Thoracic aorta (tissue), 2 donors: ENCODE results near the gene ASGR2. TPM values are rescaled to one million over a fixed set of nuclear protein-coding genes. Genes with fewer than 3 reads are reported as not detected.
"Not testable (repeated sequence)": the region's sequence is repeated elsewhere in the genome, so short reads cannot be mapped to it uniquely, and the experiment has no call there.

ENCODE experiments used
- ATAC-seq: fragments of 150-250 bp; one replicate; pipeline ENCODE4 v1.8.0; 2017; ENCODE audit warnings: low read depth; ENCODE audit not compliant: insufficient number of reproducible peaks, low FRiP score
- DNase-seq: peaks from one replicate; pipeline ENCODE4 v3.0.0-alpha.2; 2020; ENCODE audit warnings: low spot score
- H3K27ac ChIP-seq, 2 donors: fragments of 200-600 bp; sonication (generic); 1 replicate in 1 of 2; 2 replicates in 1 of 2; pipeline ENCODE4 v1.5.1; 2016; ENCODE audit warnings: mild to moderate bottlenecking in 2 of 2, moderate library complexity in 2 of 2
- H3K27me3 ChIP-seq: fragments of 200-600 bp; sonication (generic); replicated peaks from 2 replicates; pipeline ENCODE4 v1.6.0; 2016; ENCODE audit warnings: mild to moderate bottlenecking; ENCODE audit not compliant: insufficient read depth
- H3K36me3 ChIP-seq: fragments of 200-600 bp; sonication (generic); one replicate; pipeline ENCODE4 v1.5.1; 2016
- H3K4me1 ChIP-seq, 2 donors: fragments of 200-600 bp; sonication (generic); 1 replicate in 1 of 2; 2 replicates in 1 of 2; pipeline versions ENCODE4 v1.5.1 to v1.6.0; 2016; ENCODE audit warnings: low read depth in 2 of 2, mild to moderate bottlenecking in 1 of 2; ENCODE audit not compliant: control insufficient read depth in 1 of 2
- H3K4me3 ChIP-seq: fragments of 200-600 bp; sonication (generic); 2 replicates; pipeline ENCODE4 v1.5.1; 2016; ENCODE audit warnings: mild to moderate bottlenecking
- H3K9me3 ChIP-seq: fragments of 200-600 bp; sonication (generic); 2 replicates; pipeline ENCODE4 v1.5.1; 2016
- CTCF ChIP-seq: fragments of 200-600 bp; sonication (generic); IDR thresholded peaks from one replicate; pipeline ENCODE4 v1.5.1; 2019; ENCODE audit warnings: antibody characterized with exemption
- total RNA-seq, 2 donors: library from RNA; depleted of rRNA; stranded (reverse); fragments of >200 nt; gene quantifications; one replicate each; pipeline versions ENCODE4 v1.1.0 to v1.2.3, GENCODE V29; 2016

ASGR2 gene
- total RNA-seq, 2 donors from 2014 or later: 1.4 to 8.1 TPM

GRCh38 chr17:7123844-7124243 lies 9.2 kb upstream of the ASGR2 start:
- Histone ChIP-seq H3K4me3 (no peak overlapping the region), H3K27me3 (no peaks in the 10 kb centered on the region), H3K36me3 (no peaks in the 10 kb centered on the region), H3K9me3 (no peaks in the 10 kb centered on the region), H3K27ac (no peak overlapping the region), H3K4me1 (no peaks in the 10 kb centered on the region)
- TF ChIP-seq CTCF: no peak
- DNase-seq (no peak), ATAC-seq (no peak)

DNA sequence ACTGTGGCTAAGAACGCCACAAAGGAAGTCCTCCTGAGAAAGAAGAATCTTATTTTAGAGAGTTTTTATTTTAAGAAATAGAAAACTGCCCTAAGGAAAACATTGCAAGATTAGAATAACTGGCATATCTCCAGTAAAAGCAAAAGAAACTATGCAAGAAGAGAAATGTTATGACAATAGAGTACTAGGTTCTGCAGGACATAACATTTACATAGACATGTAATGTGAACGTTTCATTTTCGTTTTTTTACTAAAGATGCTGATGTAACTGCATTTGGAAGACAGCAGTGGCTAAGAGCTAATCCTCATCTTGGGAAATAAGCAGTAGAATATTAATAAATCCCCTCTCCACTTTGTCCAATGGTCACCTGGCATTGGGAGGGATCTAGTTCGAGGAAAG lies 7.8 kb upstream of the ASGR2 start:
- TF ChIP-seq CTCF: no peak
- no peak for DNase-seq
- Histone ChIP-seq H3K27me3 (no peaks in the 10 kb centered on the region), H3K36me3 (no peaks in the 10 kb centered on the region), H3K4me1 (no peaks in the 10 kb centered on the region), H3K9me3 (no peaks in the 10 kb centered on the region), H3K27ac (no peak overlapping the region), H3K4me3 (no peak overlapping the region)
- no peak for ATAC-seq

DNA sequence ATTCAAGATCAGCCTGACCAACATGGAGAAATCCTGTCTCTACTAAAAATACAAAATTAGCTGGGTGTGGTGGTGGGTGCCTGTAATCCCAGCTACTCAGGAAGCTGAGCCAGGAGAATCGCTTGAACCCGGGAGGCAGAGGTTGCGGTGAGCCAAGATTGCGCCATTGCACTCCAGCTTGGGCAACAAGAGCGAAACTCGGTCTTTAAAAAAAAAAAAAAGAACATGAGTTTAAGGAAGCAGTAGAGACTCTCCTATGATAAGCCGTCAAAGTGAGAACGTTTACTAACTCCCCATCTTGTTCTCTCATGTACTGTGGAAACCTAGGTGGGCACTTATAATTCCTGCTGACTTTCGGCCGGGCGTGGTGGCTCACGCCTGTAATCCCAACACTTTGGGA lies 6.0 kb upstream of the ASGR2 start:
- H3K27ac ChIP-seq, H3K4me3 ChIP-seq, DNase-seq, H3K27me3 ChIP-seq, H3K4me1 ChIP-seq, H3K9me3 ChIP-seq, H3K36me3 ChIP-seq, ATAC-seq: not testable (repeated sequence)

- Histone ChIP-seq H3K36me3 (no peaks in the 10 kb centered on the region), H3K9me3 (no peaks in the 10 kb centered on the region), H3K27ac (no peak overlapping the region), H3K4me3 (no peak overlapping the region), H3K27me3 (no peaks in the 10 kb centered on the region), H3K4me1 (no peaks in the 10 kb centered on the region)
- DNase-seq: no peak
- no peak for TF ChIP-seq CTCF
- no peak for ATAC-seq
Measured at GRCh38 chr17:7120123-7120522, 5.5 kb upstream of the ASGR2 start.

DNA sequence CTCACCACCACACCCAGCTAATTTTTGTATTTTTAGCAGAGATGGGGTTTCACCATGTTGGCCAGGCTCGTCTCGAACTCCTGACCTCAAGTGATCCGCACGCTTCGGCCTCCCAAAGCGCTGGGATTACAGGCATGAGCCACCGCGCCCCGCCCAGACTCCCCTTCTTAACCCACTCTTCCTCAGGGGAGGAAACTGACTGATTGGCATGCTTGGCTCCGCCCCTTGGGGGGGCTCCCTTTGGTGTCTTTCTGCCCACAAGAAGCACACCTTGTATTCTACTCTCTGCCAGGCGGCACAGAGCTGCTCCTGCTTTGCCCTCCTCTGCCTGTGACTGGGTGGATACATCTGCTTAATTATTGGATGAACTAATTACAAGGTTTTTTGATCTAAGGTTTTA lies 4.7 kb upstream of the ASGR2 start:
- TF ChIP-seq CTCF: no peak
- ATAC-seq: no peak
- H3K4me3 ChIP-seq: no peak overlapping the region
- H3K27ac ChIP-seq: no peak overlapping the region
- H3K27me3 ChIP-seq: no peaks in the 10 kb centered on the region
- H3K9me3 ChIP-seq: no peaks in the 10 kb centered on the region
- no peaks in the 10 kb centered on the region for H3K4me1 ChIP-seq
- no peaks in the 10 kb centered on the region for H3K36me3 ChIP-seq
- no peak for DNase-seq

DNA sequence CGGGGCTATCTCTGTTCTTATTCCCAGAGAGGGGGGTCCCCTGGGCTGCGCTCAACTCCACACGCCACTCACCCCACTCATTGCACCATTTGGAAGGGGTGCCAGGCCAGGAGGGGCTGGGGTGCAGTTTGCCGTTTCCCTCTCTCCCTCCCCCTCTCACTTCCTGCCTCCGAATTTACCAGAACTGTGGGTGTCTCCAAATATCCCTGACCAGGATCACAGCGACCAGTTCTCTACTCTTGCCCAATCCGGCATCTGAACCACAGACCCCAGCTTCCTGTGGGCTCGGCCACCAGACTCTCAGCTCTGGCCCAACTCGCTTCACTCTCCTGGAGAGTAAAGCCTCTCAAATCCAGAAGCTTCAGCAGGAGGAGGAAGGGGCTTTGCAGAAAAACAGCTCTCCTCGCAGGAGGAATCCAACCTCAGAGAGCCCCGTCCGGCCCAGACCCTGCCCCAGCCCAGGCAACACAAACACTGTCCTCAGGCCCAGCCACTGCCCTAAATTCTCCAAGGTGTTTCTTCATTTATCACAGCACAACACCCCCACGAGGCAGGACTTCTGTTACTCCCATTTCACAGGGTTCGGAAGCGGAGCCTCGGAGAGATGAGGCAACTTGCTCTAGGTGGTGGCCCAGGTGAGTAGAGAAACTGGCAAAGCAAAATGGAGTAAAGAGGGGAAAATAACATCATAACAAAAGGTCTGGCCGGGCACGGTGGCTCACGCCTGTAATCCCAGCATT lies 423 bp upstream of the ASGR2 start:
- no peak overlapping the region for H3K27ac ChIP-seq
- H3K9me3 ChIP-seq: no peaks in the 10 kb centered on the region
- DNase-seq (no peak), ATAC-seq (no peak)
- no peaks in the 10 kb centered on the region for H3K36me3 ChIP-seq
- no peak for TF ChIP-seq CTCF
- no peaks in the 10 kb centered on the region for H3K4me1 ChIP-seq
- no peaks in the 10 kb centered on the region for H3K27me3 ChIP-seq
- no peak overlapping the region for H3K4me3 ChIP-seq
